Measurements from ENCODE around the gene SHISAL1. TPM values are rescaled to one million over a fixed set of nuclear protein-coding genes. Genes with fewer than 3 reads are reported as not detected.

The SHISAL1 gene
- total and polyA plus RNA-seq, 4 donors, result 0.12 to 0.74 (median 0.34) TPM

DNA sequence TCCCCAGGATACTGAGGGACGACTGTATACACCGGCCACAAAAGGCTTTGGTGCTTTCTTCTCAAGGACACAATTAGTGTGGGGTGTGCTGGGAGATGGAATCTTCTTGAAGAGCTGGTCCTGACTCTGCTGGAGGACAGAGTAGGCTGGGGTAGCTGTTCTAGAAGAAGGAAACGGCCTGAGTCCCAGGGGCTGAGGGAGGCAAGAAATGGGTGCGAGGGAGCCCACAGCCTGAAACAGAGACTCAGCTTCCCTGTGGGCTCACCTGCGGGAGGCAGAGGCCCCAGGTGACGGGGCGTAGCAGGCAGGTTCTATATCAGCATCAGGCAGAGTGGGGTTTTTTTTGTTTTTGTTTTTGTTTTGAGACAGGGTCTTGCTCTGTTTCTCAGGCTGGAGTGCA, 95.4 kb downstream of the SHISAL1 start:
- H3K36me3 ChIP-seq (ENCODE audit: control insufficient read depth in 4 of 4, insufficient read depth in 4 of 4, low read length in 4 of 4), result no peaks in the 10 kb centered on the region
- WGBS, 2 donors, result 75 to 94% methylated on average over 7 of the region's 7 CpGs
- no peak for TF ChIP-seq CTCF (IDR thresholded peaks at IDR 0.05; ENCODE audit: control extremely low read depth, extremely low read depth)
- ATAC-seq (ENCODE audit: insufficient read depth, low FRiP score), result no peak
- peaks cover 0 to 4% (median 0%) of the 10 kb centered on the region in 5 donors for H3K4me1 ChIP-seq (ENCODE audit: control insufficient read depth in 5 of 5, insufficient read depth in 5 of 5, low read length in 5 of 5)
- no peak overlapping the region for H3K4me3 ChIP-seq
- no peak for DNase-seq
- peaks cover 0 to 2% (median 0%) of the 10 kb centered on the region in 3 donors for H3K27me3 ChIP-seq (ENCODE audit: control insufficient read depth in 3 of 3, insufficient read depth in 3 of 3, low read length in 2 of 3)
- H3K9ac ChIP-seq (ENCODE audit: insufficient read depth in 1 of 2, low read length in 2 of 2), result no peak overlapping the region
- no peak overlapping the region for H3K27ac ChIP-seq (ENCODE audit: low read depth in 1 of 2, low read length in 1 of 2)
- H3K9me3 ChIP-seq (ENCODE audit: control insufficient read depth in 4 of 4, insufficient read depth in 3 of 4, low read length in 3 of 4), result peaks cover 0 to 23% (median 2%) of the 10 kb centered on the region in 4 donors

DNA sequence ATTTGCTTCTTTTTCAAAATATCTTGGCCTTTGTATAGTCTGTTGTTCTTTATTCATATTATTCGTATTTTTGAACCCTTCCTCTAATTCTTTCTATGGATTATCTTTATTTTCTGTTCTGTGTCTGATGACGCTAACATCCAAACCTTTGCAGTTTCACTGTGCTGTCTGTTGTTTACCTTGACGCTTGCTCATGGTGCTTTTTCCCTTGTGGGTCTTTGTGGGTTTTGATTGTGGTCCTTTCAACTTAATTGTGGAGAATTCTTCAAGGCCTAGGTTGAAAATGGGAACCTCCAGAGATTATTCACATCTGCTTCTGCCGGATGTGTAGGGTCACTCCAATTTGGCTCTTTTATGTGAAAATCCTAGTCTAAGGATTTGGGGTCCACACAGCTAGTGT, 97.5 kb downstream of the SHISAL1 start:
- Histone ChIP-seq H3K9ac (ENCODE audit: insufficient read depth in 1 of 2, low read length in 2 of 2) (no peak overlapping the region), H3K36me3 (ENCODE audit: control insufficient read depth in 4 of 4, insufficient read depth in 4 of 4, low read length in 4 of 4) (no peaks in the 10 kb centered on the region), H3K4me3 (no peak overlapping the region), H3K9me3 (ENCODE audit: control insufficient read depth in 4 of 4, insufficient read depth in 3 of 4, low read length in 3 of 4) (peaks cover 0 to 11% (median 2%) of the 10 kb centered on the region in 4 donors), H3K4me1 (ENCODE audit: control insufficient read depth in 5 of 5, insufficient read depth in 5 of 5, low read length in 5 of 5) (peaks cover 0 to 16% (median 0%) of the 10 kb centered on the region in 5 donors), H3K27me3 (ENCODE audit: control insufficient read depth in 3 of 3, insufficient read depth in 3 of 3, low read length in 2 of 3) (no peaks in the 10 kb centered on the region), H3K27ac (ENCODE audit: low read depth in 1 of 2, low read length in 1 of 2) (no peak overlapping the region)
- no peak for TF ChIP-seq CTCF (IDR thresholded peaks at IDR 0.05; ENCODE audit: control extremely low read depth, extremely low read depth)
- no peak for ATAC-seq (ENCODE audit: insufficient read depth, low FRiP score)
- no peak for DNase-seq
- WGBS, 2 donors, result 83 to 91% methylated on average over 4 of the region's 4 CpGs

- Histone ChIP-seq H3K4me1 (ENCODE audit: control insufficient read depth in 5 of 5, insufficient read depth in 5 of 5, low read length in 5 of 5) (peaks cover 0 to 16% (median 0%) of the 10 kb centered on the region in 5 donors), H3K27me3 (ENCODE audit: control insufficient read depth in 3 of 3, insufficient read depth in 3 of 3, low read length in 2 of 3) (no peaks in the 10 kb centered on the region), H3K36me3 (ENCODE audit: control insufficient read depth in 4 of 4, insufficient read depth in 4 of 4, low read length in 4 of 4) (no peaks in the 10 kb centered on the region), H3K9ac (ENCODE audit: insufficient read depth in 1 of 2, low read length in 2 of 2) (no peak overlapping the region), H3K9me3 (ENCODE audit: control insufficient read depth in 4 of 4, insufficient read depth in 3 of 4, low read length in 3 of 4) (peaks cover 0 to 11% (median 4%) of the 10 kb centered on the region in 4 donors), H3K27ac (ENCODE audit: low read depth in 1 of 2, low read length in 1 of 2) (no peak overlapping the region), H3K4me3 (no peak overlapping the region)
- WGBS, 2 donors, result 84 to 94% methylated on average over 6 of the region's 6 CpGs
- ATAC-seq (ENCODE audit: insufficient read depth, low FRiP score) (no peak), DNase-seq (no peak)
- no peak for TF ChIP-seq CTCF (IDR thresholded peaks at IDR 0.05; ENCODE audit: control extremely low read depth, extremely low read depth)
Observed at GRCh38 chr22:44214764-44215163, 98.0 kb downstream of the SHISAL1 start.

GRCh38 chr22:44214187-44214586, 98.6 kb downstream of the SHISAL1 start:
- H3K27me3 ChIP-seq (ENCODE audit: control insufficient read depth in 3 of 3, insufficient read depth in 3 of 3, low read length in 2 of 3), result no peaks in the 10 kb centered on the region
- H3K4me1 ChIP-seq (ENCODE audit: control insufficient read depth in 5 of 5, insufficient read depth in 5 of 5, low read length in 5 of 5), result peaks cover 0 to 16% (median 0%) of the 10 kb centered on the region in 5 donors
- DNase-seq (peak in 1 of 3 donors; percentile 9), ATAC-seq (ENCODE audit: insufficient read depth, low FRiP score) (no peak)
- H3K36me3 ChIP-seq (ENCODE audit: control insufficient read depth in 4 of 4, insufficient read depth in 4 of 4, low read length in 4 of 4), result no peaks in the 10 kb centered on the region
- no peak overlapping the region for H3K27ac ChIP-seq (ENCODE audit: low read depth in 1 of 2, low read length in 1 of 2)
- 93 to 96% methylated on average over 3 of the region's 3 CpGs for WGBS, 2 donors
- H3K9me3 ChIP-seq (ENCODE audit: control insufficient read depth in 4 of 4, insufficient read depth in 3 of 4, low read length in 3 of 4), result peaks cover 0 to 11% (median 5%) of the 10 kb centered on the region in 4 donors
- no peak overlapping the region for H3K9ac ChIP-seq (ENCODE audit: insufficient read depth in 1 of 2, low read length in 2 of 2)
- no peak for TF ChIP-seq CTCF (IDR thresholded peaks at IDR 0.05; ENCODE audit: control extremely low read depth, extremely low read depth)
- H3K4me3 ChIP-seq, result no peak overlapping the region
